Measurements from ENCODE around the gene TTYH1. TPM values are rescaled to one million over a fixed set of nuclear protein-coding genes. Genes with fewer than 3 reads are reported as not detected.

Gene TTYH1
- total and polyA plus RNA-seq, 2 of the 8 experiments (the other 6 are each of a cell fraction or from before 2014, with no cell fraction given): 26.7 to 46.5 TPM

DNA sequence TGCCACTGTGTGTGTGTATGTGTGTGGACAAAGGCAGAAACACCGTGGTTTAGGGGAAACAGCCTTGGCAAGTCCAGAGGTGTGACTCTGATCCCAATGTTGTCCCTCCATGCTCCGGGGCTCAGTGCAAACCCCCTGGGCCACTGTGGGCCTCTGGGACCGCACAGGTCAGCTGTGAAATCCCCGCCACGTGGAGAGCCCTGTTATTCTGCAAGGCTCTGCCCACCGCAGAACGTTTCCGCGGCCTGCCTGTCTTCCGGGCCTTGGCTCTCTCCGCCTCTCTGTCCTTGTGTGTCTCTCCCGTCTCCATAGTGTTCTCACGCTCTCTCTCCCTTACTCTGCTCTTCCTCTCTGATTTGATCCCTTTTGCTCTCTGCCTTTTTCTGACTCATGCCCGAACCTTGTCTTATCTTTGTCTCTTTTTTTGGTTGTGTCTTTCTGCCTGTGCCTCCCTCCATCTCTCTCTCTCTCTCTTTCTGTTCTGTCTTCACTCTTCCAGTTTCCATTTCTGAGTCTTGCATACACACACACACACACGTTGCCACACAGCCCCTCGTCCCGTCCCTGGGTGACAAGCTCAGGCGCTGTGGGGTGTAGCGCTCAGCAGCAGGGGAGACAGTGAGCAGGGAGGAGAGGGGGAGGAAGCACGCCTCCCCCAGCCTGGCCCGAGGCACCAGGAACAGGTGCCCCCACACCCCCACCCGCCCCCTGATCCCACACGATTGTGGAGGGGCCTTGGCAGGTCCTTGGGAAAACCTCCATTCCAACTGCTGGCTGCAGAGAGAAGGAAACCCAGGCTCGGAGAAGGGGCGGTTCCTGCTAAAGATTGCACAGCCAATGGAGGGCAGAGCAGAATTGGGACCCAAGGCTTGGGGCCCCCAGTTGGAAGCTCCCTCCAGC is 3.0 kb downstream of the TTYH1 start:
- Histone ChIP-seq H3K23ac (ENCODE audit: insufficient read length) (no peak overlapping the region), H3K23me2 (ENCODE audit: low read depth, low read length) (peaks cover 26% of the 10 kb centered on the region), H2BK12ac (ENCODE audit: low read depth, low read length) (peak overlapping the region; percentile 97; the same call in 1 of the 2 replicates), H3K27ac (ENCODE audit: low read depth, low read length) (no peak overlapping the region), H3K79me1 (ENCODE audit: low read depth, low read length) (peaks cover 16% of the 10 kb centered on the region), H2BK15ac (ENCODE audit: low read length) (peak overlapping the region; percentile 89), H3K4ac (replicated peaks; ENCODE audit: insufficient read length, low read depth, low read length) (peak overlapping the region; percentile 80), H3K79me2 (ENCODE audit: control insufficient read depth in 1 of 2, insufficient read depth in 2 of 2, low read length in 2 of 2) (peaks cover 7 to 8% of the 10 kb centered on the region in 2 experiments; a peak in 2 of 4 replicates), H4K91ac (replicated peaks; ENCODE audit: insufficient read length, low read length) (peak overlapping the region; percentile 83), H3K9me3 (ENCODE audit: insufficient read depth in 2 of 2, low read depth in 1 of 2, low read length in 1 of 2) (peaks cover 0 to 6% of the 10 kb centered on the region in 2 experiments; a peak in 1 of 4 replicates), H2AK5ac (ENCODE audit: low read depth, low read length) (peak overlapping the region; percentile 100), H4K20me1 (replicated peaks in 1 of 2; ENCODE audit: control insufficient read depth in 1 of 2, insufficient read depth in 2 of 2, low read length in 2 of 2) (peaks cover 0 to 7% of the 10 kb centered on the region in 2 experiments), H3K18ac (ENCODE audit: extremely low read depth, low read length) (peak overlapping the region; percentile 90), H2BK120ac (replicated peaks; ENCODE audit: low read depth, low read length) (peak overlapping the region; percentile 2), H2BK5ac (ENCODE audit: low read depth, low read length) (peak overlapping the region; percentile 90), H3K36me3 (ENCODE audit: control insufficient read depth in 2 of 4, insufficient read depth in 4 of 4, low read length in 3 of 4) (peaks cover 0 to 13% (median 0%) of the 10 kb centered on the region in 4 experiments; a peak in 4 of 8 replicates), H2AFZ (ENCODE audit: low read length) (no peak overlapping the region), H3K27me3 (replicated peaks in 1 of 4; ENCODE audit: control insufficient read depth in 3 of 4, extremely low read depth in 1 of 4, insufficient read depth in 3 of 4, low read length in 3 of 4) (peaks cover 6 to 25% (median 21%) of the 10 kb centered on the region in 4 experiments), H3K9ac (replicated peaks in 1 of 4; ENCODE audit: extremely low read depth in 1 of 4, low read depth in 3 of 4, low read length in 3 of 4) (no peak overlapping the region), H4K8ac (ENCODE audit: extremely low read depth, insufficient read depth, low read length) (no peak overlapping the region; the same call in 1 of the 2 replicates), H3K4me3 (ENCODE audit: extremely low read depth in 1 of 4, insufficient read depth in 2 of 4, low read depth in 3 of 4, low read length in 4 of 4) (no peak overlapping the region), H3K4me2 (ENCODE audit: insufficient read depth in 1 of 2, low read depth in 2 of 2, low read length in 2 of 2) (peak overlapping the region; percentile 47 to 83), H3K14ac (ENCODE audit: insufficient read length) (no peak overlapping the region), H3K4me1 (replicated peaks in 1 of 4; ENCODE audit: control insufficient read depth in 3 of 4, insufficient read depth in 4 of 4, low read length in 3 of 4) (peaks cover 15 to 50% (median 38%) of the 10 kb centered on the region in 4 experiments), H2BK20ac (ENCODE audit: low read length) (peak overlapping the region; percentile 94), H3K56ac (replicated peaks; ENCODE audit: insufficient read length, low read depth, low read length) (no peak overlapping the region), H4K5ac (ENCODE audit: insufficient read length, low read depth, low read length) (peak overlapping the region; percentile 12)
- POLR2A ChIA-PET (ENCODE audit: partially characterized antibody): interaction anchor here (0.6 to 5.6 kb wide), 5 partner anchors 16 to 218 kb away, joined by 3 to 133 read pairs (median 14); partner anchors contain the start of gene LENG8
- CTCF ChIA-PET (ENCODE audit: partially characterized antibody): interaction anchor here (4.0 to 4.9 kb wide), 3 partner anchors 12 to 28 kb away, joined by 26 to 58 read pairs (median 35); no protein-coding TSS in a partner anchor
- no peak for FAIRE-seq
- DNase-seq (ENCODE audit: low read depth in 1 of 2, low spot score in 2 of 2): peak in 1 of 2 experiments; percentile 50
- 75% methylated on average over 20 of the region's 25 CpGs; no CpG with 5 or more reads in 1 of the 2 experiments for WGBS, 2 experiments (ENCODE audit: extremely low coverage in 1 of 2, insufficient coverage in 1 of 2, insufficient read length in 1 of 2, insufficient replicate concordance in 2 of 2, low coverage in 1 of 2, low lambda C conversion rate in 2 of 2, missing lambda C conversion rate in 1 of 2)
- TF ChIP-seq SP2 (IDR thresholded peaks at IDR 0.05; ENCODE audit: low read length): no peak
- TF ChIP-seq CTBP2 (IDR thresholded peaks at IDR 0.05; ENCODE audit: borderline replicate concordance, insufficient read depth, insufficient read length, low read length): no peak
- no peak for TF ChIP-seq EGR1 (IDR thresholded peaks at IDR 0.05; ENCODE audit: borderline replicate concordance, low read depth, low read length)
- TF ChIP-seq RAD21 (IDR thresholded peaks at IDR 0.05 in 1 of 2, conservative IDR thresholded peaks at IDR 0.05 in 1 of 2; ENCODE audit: low read depth in 2 of 2, low read length in 2 of 2): no peak
- TF ChIP-seq CREB1 (IDR thresholded peaks at IDR 0.05): no peak
- TF ChIP-seq SAP30 (IDR thresholded peaks at IDR 0.05; ENCODE audit: insufficient read depth, insufficient replicate concordance, low read length): no peak
- no peak for TF ChIP-seq GABPA (IDR thresholded peaks at IDR 0.05; ENCODE audit: borderline replicate concordance, insufficient read depth, low read length)
- TF ChIP-seq MAFK (IDR thresholded peaks at IDR 0.05; ENCODE audit: low read depth, low read length): no peak
- TF ChIP-seq CBX5 (IDR thresholded peaks at IDR 0.05; ENCODE audit: low read depth, low read length): no peak
- TF ChIP-seq SIRT6 (IDR thresholded peaks at IDR 0.05; ENCODE audit: low read length): no peak

Data from H1 (cell line).